Measurements from ENCODE around the gene NOG.

DNA sequence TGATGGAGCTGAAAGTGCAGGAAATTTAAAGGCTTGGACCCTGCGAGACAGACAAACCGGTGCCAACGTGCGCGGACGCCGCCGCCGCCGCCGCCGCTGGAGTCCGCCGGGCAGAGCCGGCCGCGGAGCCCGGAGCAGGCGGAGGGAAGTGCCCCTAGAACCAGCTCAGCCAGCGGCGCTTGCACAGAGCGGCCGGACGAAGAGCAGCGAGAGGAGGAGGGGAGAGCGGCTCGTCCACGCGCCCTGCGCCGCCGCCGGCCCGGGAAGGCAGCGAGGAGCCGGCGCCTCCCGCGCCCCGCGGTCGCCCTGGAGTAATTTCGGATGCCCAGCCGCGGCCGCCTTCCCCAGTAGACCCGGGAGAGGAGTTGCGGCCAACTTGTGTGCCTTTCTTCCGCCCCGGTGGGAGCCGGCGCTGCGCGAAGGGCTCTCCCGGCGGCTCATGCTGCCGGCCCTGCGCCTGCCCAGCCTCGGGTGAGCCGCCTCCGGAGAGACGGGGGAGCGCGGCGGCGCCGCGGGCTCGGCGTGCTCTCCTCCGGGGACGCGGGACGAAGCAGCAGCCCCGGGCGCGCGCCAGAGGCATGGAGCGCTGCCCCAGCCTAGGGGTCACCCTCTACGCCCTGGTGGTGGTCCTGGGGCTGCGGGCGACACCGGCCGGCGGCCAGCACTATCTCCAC, at the start of gene NOG:
- TF ChIP-seq, protein P1, sequence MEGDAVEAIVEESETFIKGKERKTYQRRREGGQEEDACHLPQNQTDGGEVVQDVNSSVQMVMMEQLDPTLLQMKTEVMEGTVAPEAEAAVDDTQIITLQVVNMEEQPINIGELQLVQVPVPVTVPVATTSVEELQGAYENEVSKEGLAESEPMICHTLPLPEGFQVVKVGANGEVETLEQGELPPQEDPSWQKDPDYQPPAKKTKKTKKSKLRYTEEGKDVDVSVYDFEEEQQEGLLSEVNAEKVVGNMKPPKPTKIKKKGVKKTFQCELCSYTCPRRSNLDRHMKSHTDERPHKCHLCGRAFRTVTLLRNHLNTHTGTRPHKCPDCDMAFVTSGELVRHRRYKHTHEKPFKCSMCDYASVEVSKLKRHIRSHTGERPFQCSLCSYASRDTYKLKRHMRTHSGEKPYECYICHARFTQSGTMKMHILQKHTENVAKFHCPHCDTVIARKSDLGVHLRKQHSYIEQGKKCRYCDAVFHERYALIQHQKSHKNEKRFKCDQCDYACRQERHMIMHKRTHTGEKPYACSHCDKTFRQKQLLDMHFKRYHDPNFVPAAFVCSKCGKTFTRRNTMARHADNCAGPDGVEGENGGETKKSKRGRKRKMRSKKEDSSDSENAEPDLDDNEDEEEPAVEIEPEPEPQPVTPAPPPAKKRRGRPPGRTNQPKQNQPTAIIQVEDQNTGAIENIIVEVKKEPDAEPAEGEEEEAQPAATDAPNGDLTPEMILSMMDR (IDR thresholded peaks at IDR 0.05 in 2 of 3, conservative IDR thresholded peaks at IDR 0.05 in 1 of 3; ENCODE audit: insufficient read depth in 2 of 3, low read depth in 1 of 3, low read length in 3 of 3), result no peak
- TF ChIP-seq FOSL1 (tag; conservative IDR thresholded peaks at IDR 0.05), result no peak
- TF ChIP-seq WHSC1 (IDR thresholded peaks at IDR 0.05; ENCODE audit: low read length), result no peak
- TF ChIP-seq U2AF2 (optimal IDR thresholded peaks at IDR 0.05; ENCODE audit: low read depth, low read length), result no peak
- no peak for TF ChIP-seq NFIC (IDR thresholded peaks at IDR 0.05)
- TF ChIP-seq, protein P2, sequence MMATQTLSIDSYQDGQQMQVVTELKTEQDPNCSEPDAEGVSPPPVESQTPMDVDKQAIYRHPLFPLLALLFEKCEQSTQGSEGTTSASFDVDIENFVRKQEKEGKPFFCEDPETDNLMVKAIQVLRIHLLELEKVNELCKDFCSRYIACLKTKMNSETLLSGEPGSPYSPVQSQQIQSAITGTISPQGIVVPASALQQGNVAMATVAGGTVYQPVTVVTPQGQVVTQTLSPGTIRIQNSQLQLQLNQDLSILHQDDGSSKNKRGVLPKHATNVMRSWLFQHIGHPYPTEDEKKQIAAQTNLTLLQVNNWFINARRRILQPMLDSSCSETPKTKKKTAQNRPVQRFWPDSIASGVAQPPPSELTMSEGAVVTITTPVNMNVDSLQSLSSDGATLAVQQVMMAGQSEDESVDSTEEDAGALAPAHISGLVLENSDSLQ (IDR thresholded peaks at IDR 0.05), result no peak
- no peak for TF ChIP-seq ZNF24 (IDR thresholded peaks at IDR 0.05)
- TF ChIP-seq, protein P3, sequence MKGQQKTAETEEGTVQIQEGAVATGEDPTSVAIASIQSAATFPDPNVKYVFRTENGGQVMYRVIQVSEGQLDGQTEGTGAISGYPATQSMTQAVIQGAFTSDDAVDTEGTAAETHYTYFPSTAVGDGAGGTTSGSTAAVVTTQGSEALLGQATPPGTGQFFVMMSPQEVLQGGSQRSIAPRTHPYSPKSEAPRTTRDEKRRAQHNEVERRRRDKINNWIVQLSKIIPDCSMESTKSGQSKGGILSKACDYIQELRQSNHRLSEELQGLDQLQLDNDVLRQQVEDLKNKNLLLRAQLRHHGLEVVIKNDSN (CRISPR knock-in tag; IDR thresholded peaks at IDR 0.05), result no peak
- TF ChIP-seq CBX8 (IDR thresholded peaks at IDR 0.05; ENCODE audit: borderline replicate concordance, extremely low read depth, low read depth, low read length, poor library complexity, severe bottlenecking), result no peak

Data from K562 (cell line).